ENCODE data around the gene ACSL3.

GRCh38 chr2:222968550-222969155, 107.8 kb downstream of the ACSL3 start:
- TF ChIP-seq CTCF (IDR thresholded peaks at IDR 0.05) = no peak
- TF ChIP-seq POLR2A (IDR thresholded peaks at IDR 0.05) = no peak
